ENCODE results near the gene CGB1.

CGB1 gene

DNA sequence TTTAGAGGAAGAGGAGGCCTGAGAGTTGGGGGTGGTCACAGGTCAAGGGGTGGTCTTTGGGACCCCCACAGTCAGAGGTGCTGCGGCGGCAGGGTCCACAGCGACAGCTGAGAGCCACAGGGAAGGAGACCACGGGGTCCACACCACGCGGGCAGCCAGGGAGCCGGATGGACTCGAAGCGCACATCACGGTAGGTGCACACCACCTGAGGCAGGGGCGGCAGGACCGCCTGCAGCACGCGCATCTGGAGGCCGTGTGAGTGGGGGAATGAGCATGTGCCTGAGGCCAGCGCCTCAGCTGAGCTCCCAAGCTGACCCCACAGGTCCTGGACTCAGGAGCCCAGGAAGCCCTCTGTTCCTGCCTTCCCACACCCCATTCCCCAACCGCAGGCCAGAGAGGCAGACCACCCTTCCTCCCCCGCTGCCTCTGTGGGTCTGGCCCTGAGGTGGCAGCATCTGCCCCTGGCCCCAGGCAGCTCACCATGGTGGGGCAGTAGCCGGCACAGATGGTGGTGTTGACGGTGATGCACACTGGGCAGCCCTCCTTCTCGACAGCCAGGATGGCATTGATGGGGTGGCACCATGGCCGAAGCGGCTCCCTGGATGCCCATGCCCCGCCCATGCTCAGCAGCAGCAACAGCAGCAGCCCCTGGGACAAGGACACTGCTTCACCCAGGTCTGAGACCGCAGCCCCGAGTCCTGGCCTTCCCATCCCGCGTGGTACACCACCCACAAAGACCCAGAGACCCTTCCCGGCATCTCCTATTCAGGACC lies 20.4 kb downstream of the CGB1 start:
- Mint-ChIP-seq H3K36me3 (ENCODE audit: low read depth) (peaks cover 15% of the 10 kb centered on the region), H3K4me3 (no peak overlapping the region), H3K4me1 (peaks cover 7% of the 10 kb centered on the region), H3K9me3 (no peaks in the 10 kb centered on the region), H3K27me3 (ENCODE audit: low read depth) (peaks cover 36% of the 10 kb centered on the region), H3K27ac (no peak overlapping the region)
- TF ChIP-seq, protein P1, sequence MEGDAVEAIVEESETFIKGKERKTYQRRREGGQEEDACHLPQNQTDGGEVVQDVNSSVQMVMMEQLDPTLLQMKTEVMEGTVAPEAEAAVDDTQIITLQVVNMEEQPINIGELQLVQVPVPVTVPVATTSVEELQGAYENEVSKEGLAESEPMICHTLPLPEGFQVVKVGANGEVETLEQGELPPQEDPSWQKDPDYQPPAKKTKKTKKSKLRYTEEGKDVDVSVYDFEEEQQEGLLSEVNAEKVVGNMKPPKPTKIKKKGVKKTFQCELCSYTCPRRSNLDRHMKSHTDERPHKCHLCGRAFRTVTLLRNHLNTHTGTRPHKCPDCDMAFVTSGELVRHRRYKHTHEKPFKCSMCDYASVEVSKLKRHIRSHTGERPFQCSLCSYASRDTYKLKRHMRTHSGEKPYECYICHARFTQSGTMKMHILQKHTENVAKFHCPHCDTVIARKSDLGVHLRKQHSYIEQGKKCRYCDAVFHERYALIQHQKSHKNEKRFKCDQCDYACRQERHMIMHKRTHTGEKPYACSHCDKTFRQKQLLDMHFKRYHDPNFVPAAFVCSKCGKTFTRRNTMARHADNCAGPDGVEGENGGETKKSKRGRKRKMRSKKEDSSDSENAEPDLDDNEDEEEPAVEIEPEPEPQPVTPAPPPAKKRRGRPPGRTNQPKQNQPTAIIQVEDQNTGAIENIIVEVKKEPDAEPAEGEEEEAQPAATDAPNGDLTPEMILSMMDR (IDR thresholded peaks at IDR 0.05; ENCODE audit: unreplicated experiment in 3 of 3), result no peak

GRCh38 chr19:49014870-49015255 lies 21.8 kb downstream of the CGB1 start:
- Mint-ChIP-seq H3K27ac (no peak overlapping the region), H3K36me3 (ENCODE audit: low read depth) (peaks cover 20% of the 10 kb centered on the region), H3K9me3 (no peaks in the 10 kb centered on the region), H3K4me1 (peaks cover 4% of the 10 kb centered on the region), H3K27me3 (ENCODE audit: low read depth) (peaks cover 22% of the 10 kb centered on the region), H3K4me3 (no peak overlapping the region)
- TF ChIP-seq, protein P1 (IDR thresholded peaks at IDR 0.05; ENCODE audit: unreplicated experiment in 3 of 3), result no peak

- TF ChIP-seq, protein P1 (IDR thresholded peaks at IDR 0.05; ENCODE audit: unreplicated experiment in 3 of 3), result no peak
- Mint-ChIP-seq H3K4me3 (no peak overlapping the region), H3K36me3 (ENCODE audit: low read depth) (peaks cover 20% of the 10 kb centered on the region), H3K9me3 (no peaks in the 10 kb centered on the region), H3K27me3 (ENCODE audit: low read depth) (peaks cover 16% of the 10 kb centered on the region), H3K27ac (no peak overlapping the region), H3K4me1 (peaks cover 3% of the 10 kb centered on the region)
These were observed 22.4 kb downstream of the CGB1 start for GRCh38 chr19:49014123-49014869.

- H3K9me3 Mint-ChIP-seq, result no peaks in the 10 kb centered on the region
- H3K4me3 Mint-ChIP-seq, result no peak overlapping the region
- no peaks in the 10 kb centered on the region for H3K27me3 Mint-ChIP-seq (ENCODE audit: low read depth)
- no peaks in the 10 kb centered on the region for H3K4me1 Mint-ChIP-seq
- H3K27ac Mint-ChIP-seq, result no peak overlapping the region
- H3K36me3 Mint-ChIP-seq (ENCODE audit: low read depth), result peaks cover 26% of the 10 kb centered on the region
- TF ChIP-seq, protein P1 (IDR thresholded peaks at IDR 0.05; ENCODE audit: unreplicated experiment in 3 of 3), result no peak
These were observed 25.5 kb downstream of the CGB1 start for GRCh38 chr19:49011194-49011593.

DNA sequence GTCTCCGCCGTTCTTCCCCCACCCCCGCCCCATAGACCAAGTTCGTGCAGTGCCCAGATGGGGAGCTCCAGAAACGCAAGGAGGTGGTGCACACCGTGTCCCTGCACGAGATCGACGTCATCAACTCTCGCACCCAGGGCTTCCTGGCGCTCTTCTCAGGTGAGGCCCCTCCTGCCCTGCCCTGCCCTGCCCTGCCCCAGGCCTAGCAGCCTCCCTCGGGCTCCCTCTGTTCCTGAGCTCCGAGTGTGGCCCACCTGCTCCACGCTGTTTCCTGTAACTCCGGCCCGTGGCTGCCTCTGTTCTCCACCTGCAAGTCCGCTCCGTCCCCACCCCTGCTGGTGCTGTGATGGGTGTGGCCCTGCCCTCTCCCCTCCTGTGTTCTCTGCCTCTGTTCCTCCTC lies 26.2 kb downstream of the CGB1 start:
- Mint-ChIP-seq H3K27me3 (ENCODE audit: low read depth) (no peaks in the 10 kb centered on the region), H3K36me3 (ENCODE audit: low read depth) (peaks cover 26% of the 10 kb centered on the region), H3K4me1 (no peaks in the 10 kb centered on the region), H3K9me3 (no peaks in the 10 kb centered on the region), H3K27ac (no peak overlapping the region), H3K4me3 (no peak overlapping the region)
- TF ChIP-seq, protein P1 (IDR thresholded peaks at IDR 0.05; ENCODE audit: unreplicated experiment in 3 of 3), result no peak

All from nephron (organoid).